NCI-H2171 treated with DMSO at 0.1 percent for 48 hours (cell line): ENCODE results near the gene CDK17.
"Not testable (repeated sequence)": the region's sequence is repeated elsewhere in the genome, so short reads cannot be mapped to it uniquely, and the experiment has no call there.

Source experiments
- DNase-seq: peaks from one replicate; lab custom pipeline; 2025; lab: John Stamatoyannopoulos, UW

CDK17 gene

GRCh38 chr12:96399919-96400630, at the start of gene CDK17:
TSS of gene CDK17 (minus strand) at chr12:96400439. CDS start at chr12:96334836, 65,603 bp downstream.
- DNase-seq = peak; percentile 83

GRCh38 chr12:96448300-96448699, 48.1 kb upstream of the CDK17 start:
- no peak for DNase-seq

GRCh38 chr12:96447256-96447655, 47.0 kb upstream of the CDK17 start:
- peak; percentile 81 for DNase-seq

- no peak for DNase-seq
These were observed 45.7 kb upstream of the CDK17 start for GRCh38 chr12:96445691-96446583.

GRCh38 chr12:96444399-96444798, 44.2 kb upstream of the CDK17 start:
- no peak for DNase-seq

GRCh38 chr12:96442906-96443305, 42.7 kb upstream of the CDK17 start:
- no peak for DNase-seq

- no peak for DNase-seq
These were observed 41.6 kb upstream of the CDK17 start for GRCh38 chr12:96441816-96442215.

GRCh38 chr12:96438330-96438729, 38.1 kb upstream of the CDK17 start:
- no peak for DNase-seq

GRCh38 chr12:96437171-96437445, 36.9 kb upstream of the CDK17 start:
- no peak for DNase-seq

GRCh38 chr12:96436366-96437170, 36.3 kb upstream of the CDK17 start:
- DNase-seq = no peak

- DNase-seq = no peak
These were observed 33.9 kb upstream of the CDK17 start for GRCh38 chr12:96434107-96434506.

- DNase-seq = not testable (repeated sequence)
These were observed 32.5 kb upstream of the CDK17 start for GRCh38 chr12:96432496-96433321.

GRCh38 chr12:96431067-96431466, 30.8 kb upstream of the CDK17 start:
- no peak for DNase-seq

- DNase-seq = peak; percentile 96
These were observed 27.1 kb upstream of the CDK17 start for GRCh38 chr12:96427269-96427729.

- peak; percentile 63 for DNase-seq
These were observed 25.7 kb upstream of the CDK17 start for GRCh38 chr12:96425951-96426350.

- no peak for DNase-seq
These were observed 25.1 kb upstream of the CDK17 start for GRCh38 chr12:96425321-96425720.

GRCh38 chr12:96424601-96425000, 24.4 kb upstream of the CDK17 start:
- no peak for DNase-seq

GRCh38 chr12:96422192-96422591, 22.0 kb upstream of the CDK17 start:
- DNase-seq = no peak

- no peak for DNase-seq
These were observed 20.8 kb upstream of the CDK17 start for GRCh38 chr12:96421014-96421413.

GRCh38 chr12:96420277-96420835, 20.1 kb upstream of the CDK17 start:
- DNase-seq = no peak

- no peak for DNase-seq
These were observed 19.5 kb upstream of the CDK17 start for GRCh38 chr12:96419576-96420276.
